Measurements from ENCODE around the gene SIGLEC15. TPM values are rescaled to one million over a fixed set of nuclear protein-coding genes. Genes with fewer than 3 reads are reported as not detected.

The SIGLEC15 gene
- total and polyA plus RNA-seq, 8 donors: 0.10 to 5.5 (median 0.76) TPM; not detected in 3

- peak overlapping the region; percentile 35 to 54 (median 37) for H3K4me3 ChIP-seq
- H3K36me3 ChIP-seq: no peaks in the 10 kb centered on the region
- peaks cover 30 to 58% (median 44%) of the 10 kb centered on the region in 4 donors for H3K4me1 ChIP-seq
- WGBS, 5 donors: 10 to 17% (median 12%) methylated on average over 24 to 84 of the region's 84 CpGs
- intact Hi-C loops (cut with DNase I; ENCODE audit: low total_unique reads): no loop called here
- H3K9me3 ChIP-seq: no peaks in the 10 kb centered on the region
- H3K27ac ChIP-seq: peak overlapping the region in 2 of 5 donors; percentile 36 to 38
- TF ChIP-seq POLR2AphosphoS5 (IDR thresholded peaks at IDR 0.05) (peak in 1 of 3 donors; percentile 39), POLR2A (IDR thresholded peaks at IDR 0.05) (no peak)
- TF ChIP-seq, protein P1, sequence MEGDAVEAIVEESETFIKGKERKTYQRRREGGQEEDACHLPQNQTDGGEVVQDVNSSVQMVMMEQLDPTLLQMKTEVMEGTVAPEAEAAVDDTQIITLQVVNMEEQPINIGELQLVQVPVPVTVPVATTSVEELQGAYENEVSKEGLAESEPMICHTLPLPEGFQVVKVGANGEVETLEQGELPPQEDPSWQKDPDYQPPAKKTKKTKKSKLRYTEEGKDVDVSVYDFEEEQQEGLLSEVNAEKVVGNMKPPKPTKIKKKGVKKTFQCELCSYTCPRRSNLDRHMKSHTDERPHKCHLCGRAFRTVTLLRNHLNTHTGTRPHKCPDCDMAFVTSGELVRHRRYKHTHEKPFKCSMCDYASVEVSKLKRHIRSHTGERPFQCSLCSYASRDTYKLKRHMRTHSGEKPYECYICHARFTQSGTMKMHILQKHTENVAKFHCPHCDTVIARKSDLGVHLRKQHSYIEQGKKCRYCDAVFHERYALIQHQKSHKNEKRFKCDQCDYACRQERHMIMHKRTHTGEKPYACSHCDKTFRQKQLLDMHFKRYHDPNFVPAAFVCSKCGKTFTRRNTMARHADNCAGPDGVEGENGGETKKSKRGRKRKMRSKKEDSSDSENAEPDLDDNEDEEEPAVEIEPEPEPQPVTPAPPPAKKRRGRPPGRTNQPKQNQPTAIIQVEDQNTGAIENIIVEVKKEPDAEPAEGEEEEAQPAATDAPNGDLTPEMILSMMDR (IDR thresholded peaks at IDR 0.05): peak in 2 of 7 experiments; percentile 5 to 16
- peak; percentile 60 to 92 for DNase-seq
- peaks cover 0 to 43% (median 16%) of the 10 kb centered on the region in 3 donors for H3K27me3 ChIP-seq
Measured at GRCh38 chr18:45837283-45838070, 12.0 kb downstream of the SIGLEC15 start.

- intact Hi-C loops (cut with DNase I; ENCODE audit: low total_unique reads): no loop called here
- H3K9me3 ChIP-seq: no peaks in the 10 kb centered on the region
- peak in 1 of 2 donors; percentile 66 for DNase-seq
- no peaks in the 10 kb centered on the region for H3K36me3 ChIP-seq
- H3K27me3 ChIP-seq: peaks cover 0 to 40% (median 16%) of the 10 kb centered on the region in 3 donors
- H3K27ac ChIP-seq: peak overlapping the region in 1 of 5 donors; percentile 20
- peaks cover 30 to 58% (median 44%) of the 10 kb centered on the region in 4 donors for H3K4me1 ChIP-seq
- peak overlapping the region; percentile 33 to 54 (median 37) for H3K4me3 ChIP-seq
- 13 to 25% (median 18%) methylated on average over 20 to 53 of the region's 53 CpGs for WGBS, 5 donors
- TF ChIP-seq, protein P1 (IDR thresholded peaks at IDR 0.05): no peak
- no peak for TF ChIP-seq POLR2AphosphoS5 (IDR thresholded peaks at IDR 0.05)
- TF ChIP-seq EP300 (IDR thresholded peaks at IDR 0.05): no peak
- no peak for TF ChIP-seq POLR2A (IDR thresholded peaks at IDR 0.05)
Measured at GRCh38 chr18:45838302-45839070, 13.0 kb downstream of the SIGLEC15 start.

DNA sequence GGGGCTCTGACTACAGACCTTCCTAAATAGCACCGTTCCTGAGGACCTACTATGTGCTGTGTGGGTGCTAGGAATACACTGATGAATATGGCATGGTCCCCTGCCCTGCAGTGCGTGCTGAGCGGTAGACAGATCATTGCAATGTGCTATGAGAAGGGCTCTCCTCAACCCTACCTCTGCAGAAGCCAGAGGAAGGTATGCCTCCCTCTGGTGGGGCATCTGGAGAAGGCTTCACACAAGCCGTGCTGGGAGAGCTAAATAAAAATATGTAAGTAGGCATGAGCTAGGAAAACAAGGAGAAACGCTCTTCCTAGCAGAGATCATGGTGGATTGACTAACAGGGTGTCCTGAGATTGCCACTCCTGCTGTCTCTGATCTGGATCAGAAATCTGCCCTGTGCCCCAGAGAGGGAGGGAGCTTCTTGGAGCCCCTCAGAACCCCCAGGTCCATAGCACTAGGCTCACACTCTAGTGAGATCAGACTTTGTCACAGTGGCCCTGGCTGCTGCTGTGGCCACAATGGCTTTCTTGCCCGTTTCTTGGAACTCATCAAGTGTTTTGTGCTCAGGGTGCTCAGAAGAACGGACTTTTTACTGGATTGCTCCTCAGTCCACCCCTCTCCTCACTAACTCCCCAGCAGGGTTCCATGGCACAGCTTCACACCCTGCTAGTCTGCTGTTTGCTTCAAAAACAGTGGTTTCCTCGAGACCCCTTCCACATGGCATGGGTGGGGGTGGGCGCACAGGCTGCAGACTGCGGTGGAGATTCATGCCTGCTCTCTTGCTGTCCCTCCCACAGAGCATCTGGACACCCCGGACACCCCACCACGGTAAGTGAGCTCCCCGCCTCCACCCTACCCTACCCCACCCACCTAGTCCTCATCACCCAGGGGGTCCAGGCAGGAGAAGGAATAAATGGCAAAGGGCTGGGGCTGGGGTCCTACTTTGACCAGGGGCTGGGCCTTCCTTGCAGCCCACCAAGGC is 14.2 kb downstream of the SIGLEC15 start:
- WGBS, 5 donors: 51 to 64% (median 56%) methylated on average over 12 to 13 of the region's 13 CpGs
- H3K36me3 ChIP-seq: no peaks in the 10 kb centered on the region
- peaks cover 0 to 40% (median 16%) of the 10 kb centered on the region in 3 donors for H3K27me3 ChIP-seq
- no peak overlapping the region for H3K27ac ChIP-seq
- H3K9me3 ChIP-seq: no peaks in the 10 kb centered on the region
- no peak overlapping the region for H3K4me3 ChIP-seq
- peaks cover 26 to 46% (median 39%) of the 10 kb centered on the region in 4 donors for H3K4me1 ChIP-seq
- intact Hi-C loops (cut with DNase I; ENCODE audit: low total_unique reads): loop anchor here (10.0 kb wide), 1 partner anchor 125 kb away; no protein-coding TSS in a partner anchor
- TF ChIP-seq, protein P1 (IDR thresholded peaks at IDR 0.05): peak in 5 of 7 experiments; percentile 36 to 55 (median 46)
- TF ChIP-seq EP300 (IDR thresholded peaks at IDR 0.05): no peak
- peak; percentile 67 to 87 for DNase-seq

Measured in stomach (tissue), 9 donors.